Panc1 (cell line): ENCODE data around the gene RAB28. TPM values are rescaled to one million over a fixed set of nuclear protein-coding genes. Genes with fewer than 3 reads are reported as not detected.

Experiments used
- ATAC-seq: fragments of 200-7000 bp; cut with Tn5 transposase; 2 replicates; pipeline ENCODE4 v1.9.1; 2020; ENCODE audit warnings: mild to moderate bottlenecking, moderate library complexity
- BruUV-seq: library from RNA; stranded (reverse); fragments of 400-500 nt; replicated peaks from 2 replicates; lab custom pipeline; 2021; lab: Mats Ljungman, UMichigan
- CTCF ChIA-PET: fragments of 300-600 bp; sonication (Branson Sonifier 250); formaldehyde crosslinking; loops from one replicate; lab custom pipeline; 2022; ENCODE audit warnings: antibody characterized with exemption; lab: Charles Lee
- POLR2A ChIA-PET: fragments of 300-600 bp; sonication (Branson Sonifier 250); formaldehyde crosslinking; loops from one replicate; lab custom pipeline; 2022; ENCODE audit warnings: antibody characterized with exemption; lab: Charles Lee
- DNase-seq: peaks from one replicate; pipeline ENCODE4 v3.0.0-alpha.2; 2010; ENCODE audit warnings: low read depth, low spot score
- H3K27ac ChIP-seq: 2 replicates; pipeline ENCODE4 v1.5.1; 2011; ENCODE audit warnings: mild to moderate bottlenecking, low read length, inconsistent platforms
- H3K27me3 ChIP-seq: fragments of 200-500 bp; sonication (Bioruptor generic); 2 replicates; pipeline ENCODE4 v1.6.0; 2014; ENCODE audit warnings: low read length, inconsistent platforms; ENCODE audit not compliant: control insufficient read depth, insufficient read depth
- H3K36me3 ChIP-seq: fragments of 200-500 bp; sonication (Bioruptor generic); 2 replicates; pipeline ENCODE4 v1.5.1; 2014; ENCODE audit warnings: inconsistent platforms, mild to moderate bottlenecking, low read length, moderate library complexity; ENCODE audit not compliant: control insufficient read depth, insufficient read depth
- H3K4me1 ChIP-seq: 2 replicates; pipeline ENCODE4 v1.5.1; 2011; ENCODE audit warnings: inconsistent platforms, mild to moderate bottlenecking, low read length, moderate library complexity; ENCODE audit not compliant: control insufficient read depth, insufficient read depth
- H3K4me3 ChIP-seq, 2 experiments: 2 replicates each; pipeline ENCODE4 v1.5.1; 2011 to 2012; ENCODE audit warnings: low read depth in 2 of 2, low read length in 2 of 2, mild to moderate bottlenecking in 2 of 2, inconsistent platforms in 1 of 2, moderate library complexity in 1 of 2
- H3K9me3 ChIP-seq: fragments of 200-500 bp; sonication (Bioruptor generic); 2 replicates; pipeline ENCODE4 v1.5.1; 2014; ENCODE audit warnings: low read depth, mild to moderate bottlenecking, inconsistent platforms, low read length, moderate library complexity; ENCODE audit not compliant: control insufficient read depth, insufficient read depth
- CTCF ChIP-seq: fragments of 450-650 bp; IDR thresholded peaks from 2 replicates; pipeline ENCODE4 v1.5.1; 2017; ENCODE audit warnings: mild to moderate bottlenecking
- POLR2AphosphoS5 ChIP-seq: IDR thresholded peaks from 2 replicates; pipeline ENCODE4 v1.6.1; 2012; ENCODE audit warnings: mild to moderate bottlenecking, low read depth, low read length, moderate library complexity
- REST ChIP-seq, 2 experiments: IDR thresholded peaks; 2 replicates each; pipeline ENCODE4 v1.6.1; 2011 to 2012; ENCODE audit warnings: low read depth in 2 of 2, control low read depth in 1 of 2, low read length in 1 of 2, mild to moderate bottlenecking in 1 of 2, moderate library complexity in 1 of 2; ENCODE audit not compliant: insufficient read depth in 1 of 2
- SIN3A ChIP-seq: IDR thresholded peaks from 2 replicates; pipeline ENCODE4 v1.6.1; 2012; ENCODE audit warnings: low read depth, mild to moderate bottlenecking, low read length, moderate library complexity, borderline replicate concordance; ENCODE audit not compliant: insufficient read depth
- TCF7L2 ChIP-seq: IDR thresholded peaks from 2 replicates; pipeline ENCODE4 v1.6.1; 2011; ENCODE audit warnings: mild to moderate bottlenecking, low read depth, low read length, inconsistent platforms
- in situ Hi-C: cut with HindIII; loops from 2 replicates; pipeline ENCODE4 v1.10.0; 2016; ENCODE audit warnings: low sequenced_read_pairs, low pct_unique_long_range_greater_than_20kb
- intact Hi-C: fragments of 100-400 bp; cut with micrococcal nuclease; formaldehyde crosslinking; loops from one replicate; pipeline ENCODE4 v1.10.0; 2022; ENCODE audit not compliant: unreplicated experiment
- total RNA-seq: library from RNA; stranded (reverse); gene quantifications from one replicate; pipeline ENCODE4 v1.2.1, GENCODE V29; 2021; ENCODE audit not compliant: unreplicated experiment

RAB28 gene
- total RNA-seq, 1 experiment from 2014 or later, result 10.2 TPM

GRCh38 chr4:13509442-13509841, 25.3 kb upstream of the RAB28 start:
- Histone ChIP-seq H3K9me3 (no peaks in the 10 kb centered on the region), H3K36me3 (no peaks in the 10 kb centered on the region; the same call in 1 of the 2 replicates), H3K4me1 (no peaks in the 10 kb centered on the region), H3K27me3 (no peaks in the 10 kb centered on the region), H3K4me3 (no peak overlapping the region), H3K27ac (no peak overlapping the region)
- intact Hi-C loops (no loop called here), in situ Hi-C loops (no loop called here)
- BruUV-seq, result no TSS peak
- DNase-seq, result no peak
- ATAC-seq, result no peak
- no peak for TF ChIP-seq REST (IDR thresholded peaks at IDR 0.05; ENCODE audit: insufficient read depth in 1 of 2, low read depth in 2 of 2, low read length in 1 of 2)
- TF ChIP-seq TCF7L2, result no peak
- TF ChIP-seq SIN3A, result no peak
- no peak for TF ChIP-seq POLR2AphosphoS5
- no peak for TF ChIP-seq CTCF
- ChIA-PET CTCF (no interaction called here), POLR2A (no interaction called here)

GRCh38 chr4:13504374-13504773, 20.2 kb upstream of the RAB28 start:
- no peak for TF ChIP-seq POLR2AphosphoS5
- no peak for TF ChIP-seq CTCF
- no peak for TF ChIP-seq TCF7L2
- no peak for TF ChIP-seq SIN3A
- no peak for TF ChIP-seq REST (IDR thresholded peaks at IDR 0.05; ENCODE audit: insufficient read depth in 1 of 2, low read depth in 2 of 2, low read length in 1 of 2)
- no peaks in the 10 kb centered on the region; the same call in 1 of the 2 replicates for H3K36me3 ChIP-seq
- no TSS peak for BruUV-seq
- CTCF ChIA-PET, result no interaction called here
- H3K4me3 ChIP-seq, result no peak overlapping the region
- H3K27me3 ChIP-seq, result no peaks in the 10 kb centered on the region; the same call in 1 of the 2 replicates
- in situ Hi-C loops (no loop called here), intact Hi-C loops (no loop called here)
- H3K27ac ChIP-seq, result no peak overlapping the region
- POLR2A ChIA-PET, result no interaction called here
- no peaks in the 10 kb centered on the region for H3K4me1 ChIP-seq
- DNase-seq (no peak), ATAC-seq (no peak)
- no peaks in the 10 kb centered on the region for H3K9me3 ChIP-seq
